ENCODE measurements around the gene NRTN. TPM values are rescaled to one million over a fixed set of nuclear protein-coding genes. Genes with fewer than 3 reads are reported as not detected.

NRTN gene
- total RNA-seq, 2 donors from 2014 or later = 24.1 to 70.9 TPM

DNA sequence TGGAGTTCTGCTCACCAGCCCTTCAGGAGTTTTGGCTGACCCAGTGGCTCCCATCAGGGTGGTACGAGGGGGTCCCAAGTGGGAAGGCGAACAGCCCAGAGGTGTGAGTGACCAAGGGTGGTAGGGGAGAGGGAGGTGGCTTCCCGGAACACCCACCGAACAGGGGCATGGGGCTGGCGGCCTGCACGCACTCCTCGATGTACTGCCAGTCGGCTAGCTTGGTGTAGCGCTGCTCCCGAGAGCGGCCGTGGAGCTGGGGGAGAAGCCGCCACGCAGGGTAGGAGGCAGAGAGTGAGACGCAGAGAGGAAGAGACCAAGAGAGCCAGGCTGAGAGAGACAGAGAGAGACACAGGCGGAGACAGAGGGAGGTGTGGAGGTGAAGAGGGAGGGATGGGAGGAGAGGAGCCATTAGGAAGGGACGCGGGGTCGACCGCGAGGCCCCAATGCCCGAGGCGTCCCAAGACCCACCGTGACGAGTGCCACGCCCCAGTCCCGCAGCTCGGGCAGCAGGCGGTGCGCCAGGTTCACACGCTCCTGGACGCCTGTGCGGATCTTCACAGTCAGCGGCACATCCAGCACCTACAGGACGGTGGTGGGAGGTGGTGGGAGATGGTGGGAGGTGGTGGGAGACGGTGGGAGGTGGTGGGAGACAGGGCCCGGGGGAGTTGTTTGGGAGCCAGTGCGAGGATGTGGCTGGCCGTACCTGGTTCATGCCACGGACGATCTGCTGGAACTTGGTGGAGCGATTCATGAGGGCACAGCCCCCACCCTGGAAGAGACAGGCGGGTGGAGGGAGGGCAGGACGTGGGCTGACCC is 18.1 kb upstream of the NRTN start:
- H3K9me3 ChIP-seq = no peaks in the 10 kb centered on the region
- H3K27me3 ChIP-seq = no peaks in the 10 kb centered on the region
- H3K36me3 ChIP-seq (replicated peaks in 1 of 2; ENCODE audit: insufficient read depth in 1 of 2, low read depth in 2 of 2) = peaks cover 26 to 29% of the 10 kb centered on the region in 2 donors
- ATAC-seq = no peak
- H3K4me3 ChIP-seq = no peak overlapping the region
- WGBS, 2 donors = 88 to 93% methylated on average over 36 to 43 of the region's 44 CpGs
- H3K4me1 ChIP-seq = peaks cover 11% of the 10 kb centered on the region
- DNase-seq = no peak
- TF ChIP-seq CTCF (IDR thresholded peaks at IDR 0.05) (no peak), POLR2A (IDR thresholded peaks at IDR 0.05) (no peak)
- no peak overlapping the region for H3K27ac ChIP-seq
- intact Hi-C loops (cut with DNase I) = no loop called here

GRCh38 chr19:5787409-5788182 is 17.3 kb upstream of the NRTN start:
- intact Hi-C loops (cut with DNase I) = no loop called here
- no peak overlapping the region for H3K27ac ChIP-seq

GRCh38 chr19:5788422-5788821 is 16.4 kb upstream of the NRTN start:
- no peak overlapping the region for H3K27ac ChIP-seq
- DNase-seq (no peak), ATAC-seq (no peak)
- TF ChIP-seq CTCF (IDR thresholded peaks at IDR 0.05) = no peak
- no peak for TF ChIP-seq POLR2A (IDR thresholded peaks at IDR 0.05)
- intact Hi-C loops (cut with DNase I) = no loop called here
- WGBS, 2 donors = 79 to 99% methylated on average over 5 of the region's 5 CpGs
- H3K36me3 ChIP-seq (replicated peaks in 1 of 2; ENCODE audit: insufficient read depth in 1 of 2, low read depth in 2 of 2) = peaks cover 26 to 29% of the 10 kb centered on the region in 2 donors
- no peaks in the 10 kb centered on the region for H3K27me3 ChIP-seq
- no peak overlapping the region for H3K4me3 ChIP-seq
- H3K4me1 ChIP-seq = peaks cover 11% of the 10 kb centered on the region
- H3K9me3 ChIP-seq = no peaks in the 10 kb centered on the region

More at GRCh38 chr19:5787409-5788182, 17.3 kb upstream of the NRTN start:
- Histone ChIP-seq H3K27me3 (no peaks in the 10 kb centered on the region), H3K9me3 (no peaks in the 10 kb centered on the region), H3K4me1 (peaks cover 11% of the 10 kb centered on the region), H3K36me3 (replicated peaks in 1 of 2; ENCODE audit: insufficient read depth in 1 of 2, low read depth in 2 of 2) (peaks cover 26 to 29% of the 10 kb centered on the region in 2 donors), H3K4me3 (no peak overlapping the region)
- no peak for ATAC-seq
- no peak for DNase-seq
- TF ChIP-seq CTCF (IDR thresholded peaks at IDR 0.05) (no peak), POLR2A (IDR thresholded peaks at IDR 0.05) (no peak)
- 87 to 92% methylated on average over 5 to 31 of the region's 39 CpGs for WGBS, 2 donors

DNA sequence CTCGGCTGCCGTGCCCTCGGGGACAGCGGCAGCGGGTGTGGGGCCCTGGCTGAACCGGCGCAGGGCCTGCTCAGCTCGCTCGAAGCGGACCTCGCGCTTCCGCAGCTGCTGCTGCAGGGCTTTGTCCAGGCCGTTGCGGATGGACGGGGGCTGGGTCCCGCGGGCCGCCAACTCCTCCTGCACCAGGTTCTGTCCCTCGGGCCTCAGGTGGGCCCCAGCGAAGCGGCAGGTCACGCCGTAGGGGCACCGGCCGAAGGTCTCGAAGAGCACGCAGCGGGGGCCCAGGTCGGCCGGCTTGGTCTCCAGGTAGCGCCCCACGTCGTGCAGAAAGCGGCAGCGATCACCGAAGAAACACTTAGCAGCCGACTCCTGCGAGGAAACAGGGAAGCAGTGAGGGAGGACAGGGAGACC is 15.5 kb upstream of the NRTN start:
- peaks cover 26 to 29% of the 10 kb centered on the region in 2 donors for H3K36me3 ChIP-seq (replicated peaks in 1 of 2; ENCODE audit: insufficient read depth in 1 of 2, low read depth in 2 of 2)
- ATAC-seq = no peak
- H3K4me3 ChIP-seq = no peak overlapping the region
- H3K27ac ChIP-seq = no peak overlapping the region
- no peak for TF ChIP-seq POLR2A (IDR thresholded peaks at IDR 0.05)
- no peak for TF ChIP-seq CTCF (IDR thresholded peaks at IDR 0.05)
- no peak for DNase-seq
- H3K27me3 ChIP-seq = no peaks in the 10 kb centered on the region
- intact Hi-C loops (cut with DNase I) = no loop called here
- H3K4me1 ChIP-seq = peaks cover 15% of the 10 kb centered on the region
- H3K9me3 ChIP-seq = no peaks in the 10 kb centered on the region
- WGBS, 2 donors = 96 to 97% methylated on average over 17 to 37 of the region's 39 CpGs

Data from body of pancreas (tissue), 4 donors.